Endothelial cell of hepatic sinusoid (primary cell): ENCODE measurements around the gene ZKSCAN1.

ENCODE experiments used
- in situ Hi-C: cut with HindIII; loops from 2 replicates; pipeline ENCODE4 v1.10.0; 2017; ENCODE audit warnings: low sequenced_read_pairs

ZKSCAN1 gene

GRCh38 chr7:100033526-100033925 lies 18.1 kb downstream of the ZKSCAN1 start:
- in situ Hi-C loops = no loop called here

- in situ Hi-C loops = no loop called here
These were observed 19.6 kb downstream of the ZKSCAN1 start for GRCh38 chr7:100034871-100035510.

GRCh38 chr7:100035876-100036275 lies 20.5 kb downstream of the ZKSCAN1 start:
- in situ Hi-C loops = no loop called here

GRCh38 chr7:100038326-100038725 lies 22.9 kb downstream of the ZKSCAN1 start:
- in situ Hi-C loops = no loop called here

- in situ Hi-C loops = no loop called here
These were observed 25.2 kb downstream of the ZKSCAN1 start for GRCh38 chr7:100040575-100040974.

- in situ Hi-C loops = loop anchor here (5.0 kb wide), 1 partner anchor 47 kb away; no protein-coding TSS in a partner anchor
These were observed 29.3 kb downstream of the ZKSCAN1 start for GRCh38 chr7:100044718-100045117.

- in situ Hi-C loops = loop anchor here (5.0 kb wide), 1 partner anchor 51 kb away; no protein-coding TSS in a partner anchor
These were observed 33.3 kb downstream of the ZKSCAN1 start for GRCh38 chr7:100048680-100049079.

- in situ Hi-C loops = loop anchor here (5.0 kb wide), 1 partner anchor 52 kb away; no protein-coding TSS in a partner anchor
These were observed 34.3 kb downstream of the ZKSCAN1 start, which contains the start of gene ZSCAN21 for GRCh38 chr7:100049441-100050291. TSS of gene ZSCAN21 (plus strand) at chr7:100049774. CDS start at chr7:100057007, 7,233 bp downstream.

GRCh38 chr7:100051611-100052010 lies 36.2 kb downstream of the ZKSCAN1 start:
- in situ Hi-C loops = no loop called here

- in situ Hi-C loops = no loop called here
These were observed 37.8 kb downstream of the ZKSCAN1 start for GRCh38 chr7:100053215-100053614.

GRCh38 chr7:100057006-100057405 lies 41.6 kb downstream of the ZKSCAN1 start:
- in situ Hi-C loops = no loop called here

GRCh38 chr7:100059251-100059739 lies 43.9 kb downstream of the ZKSCAN1 start:
- in situ Hi-C loops = no loop called here

GRCh38 chr7:100061518-100062193 lies 46.3 kb downstream of the ZKSCAN1 start:
- in situ Hi-C loops = no loop called here

- in situ Hi-C loops = no loop called here
These were observed 48.0 kb downstream of the ZKSCAN1 start for GRCh38 chr7:100063376-100063775.

GRCh38 chr7:100064162-100064561 lies 48.8 kb downstream of the ZKSCAN1 start:
- in situ Hi-C loops = no loop called here

- in situ Hi-C loops = no loop called here
These were observed 50.2 kb downstream of the ZKSCAN1 start for GRCh38 chr7:100065452-100066186.

GRCh38 chr7:100066953-100067352 lies 51.6 kb downstream of the ZKSCAN1 start:
- in situ Hi-C loops = no loop called here

GRCh38 chr7:100069991-100070390 lies 54.6 kb downstream of the ZKSCAN1 start:
- in situ Hi-C loops = no loop called here

- in situ Hi-C loops = no loop called here
These were observed 55.8 kb downstream of the ZKSCAN1 start for GRCh38 chr7:100071018-100071723.

GRCh38 chr7:100072462-100072861 lies 57.1 kb downstream of the ZKSCAN1 start:
- in situ Hi-C loops = no loop called here
